ENCODE measurements around the gene ACSM3.

ACSM3 gene

DNA sequence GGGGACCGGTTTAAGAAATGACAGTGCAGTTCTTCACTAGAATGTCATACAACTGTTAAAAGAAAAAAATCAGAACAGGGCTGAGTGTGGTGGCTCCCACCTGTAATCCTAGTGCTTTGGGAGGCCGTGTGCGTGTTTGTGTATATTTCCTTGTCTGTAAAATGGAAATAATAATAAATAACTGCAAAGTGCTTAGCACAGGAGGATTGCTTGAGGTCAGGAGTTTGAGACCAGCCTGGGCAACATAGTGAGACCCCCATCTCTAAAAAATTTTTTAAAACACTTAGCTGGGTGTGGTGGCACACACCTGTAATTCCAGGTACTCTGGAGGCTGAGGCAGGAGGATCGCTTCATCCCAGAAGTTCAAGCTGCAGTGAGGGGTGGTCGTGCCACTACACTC, 2.5 kb downstream of the ACSM3 start:
- Histone ChIP-seq H3K79me2 (ENCODE audit: insufficient read depth, low read depth) (no peaks in the 10 kb centered on the region), H3K27me3 (ENCODE audit: insufficient read depth, low read depth) (no peaks in the 10 kb centered on the region), H3K36me3 (ENCODE audit: insufficient read depth) (no peaks in the 10 kb centered on the region), H3K27ac (no peak overlapping the region), H4K20me1 (ENCODE audit: insufficient read depth) (no peaks in the 10 kb centered on the region), H2AFZ (ENCODE audit: low read depth) (no peak overlapping the region), H3K4me3 (IDR thresholded peaks at IDR 0.05; ENCODE audit: insufficient read depth, low read depth, low read length) (no peak overlapping the region), H3K9ac (no peak overlapping the region), H3K4me1 (ENCODE audit: low read depth, poor library complexity, severe bottlenecking) (peaks cover 14% of the 10 kb centered on the region), H3K4me2 (no peak overlapping the region)
- TF ChIP-seq CTCF (conservative IDR thresholded peaks at IDR 0.05; ENCODE audit: low read depth, low read length): no peak

- Histone ChIP-seq H3K9ac (no peak overlapping the region), H3K4me3 (IDR thresholded peaks at IDR 0.05; ENCODE audit: insufficient read depth, low read depth, low read length) (no peak overlapping the region), H3K36me3 (ENCODE audit: insufficient read depth) (no peaks in the 10 kb centered on the region), H4K20me1 (ENCODE audit: insufficient read depth) (no peaks in the 10 kb centered on the region), H2AFZ (ENCODE audit: low read depth) (no peak overlapping the region), H3K27me3 (ENCODE audit: insufficient read depth, low read depth) (no peaks in the 10 kb centered on the region), H3K79me2 (ENCODE audit: insufficient read depth, low read depth) (no peaks in the 10 kb centered on the region), H3K4me1 (ENCODE audit: low read depth, poor library complexity, severe bottlenecking) (peaks cover 14% of the 10 kb centered on the region), H3K27ac (no peak overlapping the region), H3K4me2 (no peak overlapping the region)
- no peak for TF ChIP-seq CTCF (conservative IDR thresholded peaks at IDR 0.05; ENCODE audit: low read depth, low read length)
Observed at GRCh38 chr16:20767577-20767976, 3.8 kb downstream of the ACSM3 start.

GRCh38 chr16:20768121-20768520, 4.3 kb downstream of the ACSM3 start:
- Histone ChIP-seq H3K27ac (no peak overlapping the region), H3K27me3 (ENCODE audit: insufficient read depth, low read depth) (no peaks in the 10 kb centered on the region), H3K4me1 (ENCODE audit: low read depth, poor library complexity, severe bottlenecking) (peaks cover 14% of the 10 kb centered on the region), H3K9ac (no peak overlapping the region), H3K4me3 (IDR thresholded peaks at IDR 0.05; ENCODE audit: insufficient read depth, low read depth, low read length) (no peak overlapping the region), H4K20me1 (ENCODE audit: insufficient read depth) (no peaks in the 10 kb centered on the region), H2AFZ (ENCODE audit: low read depth) (no peak overlapping the region), H3K4me2 (no peak overlapping the region), H3K79me2 (ENCODE audit: insufficient read depth, low read depth) (no peaks in the 10 kb centered on the region), H3K36me3 (ENCODE audit: insufficient read depth) (no peaks in the 10 kb centered on the region)
- TF ChIP-seq CTCF (conservative IDR thresholded peaks at IDR 0.05; ENCODE audit: low read depth, low read length): no peak

DNA sequence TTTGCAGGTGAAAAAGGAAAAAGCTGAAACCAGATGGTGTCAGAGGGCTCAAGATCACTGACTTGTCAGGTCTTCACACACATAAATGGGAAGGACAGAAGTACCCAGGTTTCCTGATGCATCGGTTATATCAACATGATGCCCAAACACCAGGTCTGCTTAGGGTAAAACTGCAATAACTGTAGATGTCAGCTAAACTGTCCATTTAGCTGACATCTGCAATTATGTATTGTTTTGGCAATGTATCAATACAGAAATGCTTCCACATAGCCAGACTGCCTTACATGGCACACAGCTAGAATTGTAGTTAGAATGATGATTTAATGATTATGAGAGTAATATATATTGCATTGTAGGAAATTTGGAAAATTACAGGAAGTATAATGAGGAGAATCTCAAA, 5.0 kb downstream of the ACSM3 start:
- Histone ChIP-seq H3K9ac (no peak overlapping the region), H3K4me3 (IDR thresholded peaks at IDR 0.05; ENCODE audit: insufficient read depth, low read depth, low read length) (no peak overlapping the region), H3K79me2 (ENCODE audit: insufficient read depth, low read depth) (no peaks in the 10 kb centered on the region), H4K20me1 (ENCODE audit: insufficient read depth) (no peaks in the 10 kb centered on the region), H3K4me2 (no peak overlapping the region), H3K36me3 (ENCODE audit: insufficient read depth) (no peaks in the 10 kb centered on the region), H3K27me3 (ENCODE audit: insufficient read depth, low read depth) (no peaks in the 10 kb centered on the region), H3K27ac (no peak overlapping the region), H2AFZ (ENCODE audit: low read depth) (no peak overlapping the region), H3K4me1 (ENCODE audit: low read depth, poor library complexity, severe bottlenecking) (peaks cover 14% of the 10 kb centered on the region)
- TF ChIP-seq CTCF (conservative IDR thresholded peaks at IDR 0.05; ENCODE audit: low read depth, low read length): no peak

- no peak for TF ChIP-seq CTCF (conservative IDR thresholded peaks at IDR 0.05; ENCODE audit: low read depth, low read length)
- no peak overlapping the region for H3K9ac ChIP-seq
Observed at GRCh38 chr16:20773679-20774078, 9.9 kb downstream of the ACSM3 start.

More at GRCh38 chr16:20773679-20774078, 9.9 kb downstream of the ACSM3 start:
- no peaks in the 10 kb centered on the region for H3K36me3 ChIP-seq (ENCODE audit: insufficient read depth)
- H3K4me2 ChIP-seq: no peak overlapping the region
- no peak overlapping the region for H2AFZ ChIP-seq (ENCODE audit: low read depth)
- H3K4me3 ChIP-seq (IDR thresholded peaks at IDR 0.05; ENCODE audit: insufficient read depth, low read depth, low read length): no peak overlapping the region
- H3K4me1 ChIP-seq (ENCODE audit: low read depth, poor library complexity, severe bottlenecking): no peaks in the 10 kb centered on the region
- no peaks in the 10 kb centered on the region for H4K20me1 ChIP-seq (ENCODE audit: insufficient read depth)
- H3K27me3 ChIP-seq (ENCODE audit: insufficient read depth, low read depth): no peaks in the 10 kb centered on the region
- H3K79me2 ChIP-seq (ENCODE audit: insufficient read depth, low read depth): no peaks in the 10 kb centered on the region
- no peak overlapping the region for H3K27ac ChIP-seq

Data from KMS-11 (cell line).